HepG2 (cell line): ENCODE data around the gene SLC25A47. TPM values are rescaled to one million over a fixed set of nuclear protein-coding genes. Genes with fewer than 3 reads are reported as not detected.
A peak's percentile ranks its signal among the peaks of the same experiment; 100 is the strongest.

ENCODE experiments used
- AGO2 ChIP-seq: fragments of 200-400 bp; formaldehyde crosslinking; optimal IDR thresholded peaks from 2 replicates; pipeline ENCODE3; 2017; ENCODE audit warnings: mild to moderate bottlenecking, low read depth, low read length, moderate library complexity
- BRD4 ChIP-seq: sonication (generic); formaldehyde crosslinking; IDR thresholded peaks from 2 replicates; pipeline ENCODE4 v1.4.0; 2020; ENCODE audit warnings: missing genetic modification reagents
- CBFB ChIP-seq: sonication (generic); formaldehyde crosslinking; IDR thresholded peaks from 2 replicates; pipeline ENCODE4 v1.4.0; 2020; ENCODE audit warnings: missing genetic modification reagents
- CBX1 ChIP-seq: IDR thresholded peaks from one replicate; pipeline ENCODE4 v1.6.1; 2016; ENCODE audit warnings: antibody characterized with exemption, low read depth
- GTF3A ChIP-seq: sonication (generic); formaldehyde crosslinking; conservative IDR thresholded peaks from 2 replicates; pipeline ENCODE4 v1.4.0; 2020; ENCODE audit warnings: mild to moderate bottlenecking, missing genetic modification reagents
- ZKSCAN5 ChIP-seq: sonication (generic); formaldehyde crosslinking; IDR thresholded peaks from 2 replicates; pipeline ENCODE4 v1.5.1; 2020; ENCODE audit warnings: mild to moderate bottlenecking, missing genetic modification reagents
- ZNF33A ChIP-seq: sonication (generic); formaldehyde crosslinking; IDR thresholded peaks from 2 replicates; pipeline ENCODE4 v1.5.1; 2020; ENCODE audit warnings: missing genetic modification reagents, mild to moderate bottlenecking, moderate library complexity, borderline replicate concordance
- ZNF614 ChIP-seq: IDR thresholded peaks from 2 replicates; pipeline ENCODE4 v1.6.1; 2018; ENCODE audit warnings: missing biosample characterization, missing genetic modification reagents, inconsistent platforms, borderline replicate concordance
- ZNF878 ChIP-seq: sonication (generic); formaldehyde crosslinking; IDR thresholded peaks from 2 replicates; pipeline ENCODE4 v1.8.1; 2023; ENCODE audit warnings: mild to moderate bottlenecking, missing genetic modification reagents, moderate library complexity
- ZNF883 ChIP-seq: sonication (generic); formaldehyde crosslinking; IDR thresholded peaks from 2 replicates; pipeline ENCODE4 v1.5.1; 2020; ENCODE audit warnings: mild to moderate bottlenecking, missing genetic modification reagents; ENCODE audit errors: not compliant biosample characterization
- polyA plus RNA-seq, 8 experiments: library from polyadenylated mRNA; depleted of rRNA in 3 of 8; stranded (reverse) in 7 of 8; unstranded in 1 of 8; fragments of >200 nt; fragmentation: Illumina TruSeq in 4 of 8; extraction: Trizol in 4 of 8; gene quantifications; 2 replicates each; pipeline versions ENCODE4 v1.2.1 to v1.2.3, GENCODE V29; 2011 to 2016; ENCODE audit warnings: low read depth in 4 of 8, missing spikeins in 1 of 8, mixed read lengths in 1 of 8; ENCODE audit not compliant: insufficient read depth in 1 of 8
- total RNA-seq, 5 experiments: library from RNA; depleted of rRNA; stranded (reverse); fragments of >200 nt; fragmentation: Illumina TruSeq; extraction: Trizol; gene quantifications; 2 replicates each; pipeline ENCODE4 v1.2.3, GENCODE V29; 2016; ENCODE audit warnings: low read depth in 1 of 5
- TF ChIP-seq, protein P1 (sequence below): sonication (generic); formaldehyde crosslinking; IDR thresholded peaks from 2 replicates; pipeline ENCODE4 v1.5.0; 2020; ENCODE audit warnings: mild to moderate bottlenecking, missing genetic modification reagents, borderline replicate concordance
- TF ChIP-seq, protein P2 (sequence below): conservative IDR thresholded peaks from 2 replicates; pipeline ENCODE4 v1.6.1; 2018; ENCODE audit warnings: missing genetic modification reagents
- TF ChIP-seq, protein P3 (sequence below): sonication (generic); formaldehyde crosslinking; conservative IDR thresholded peaks from 2 replicates; pipeline ENCODE4 v1.4.0; 2020; ENCODE audit warnings: missing genetic modification reagents
- TF ChIP-seq, protein P4 (sequence below): sonication (generic); formaldehyde crosslinking; IDR thresholded peaks from 2 replicates; pipeline ENCODE4 v1.5.0; 2020; ENCODE audit warnings: missing genetic modification reagents
- TF ChIP-seq, protein P5 (sequence below): sonication (generic); formaldehyde crosslinking; IDR thresholded peaks from 2 replicates; pipeline ENCODE4 v1.8.0; 2022; ENCODE audit warnings: missing genetic modification reagents, low read depth, mild to moderate bottlenecking, borderline replicate concordance

The SLC25A47 gene
- total and polyA plus RNA-seq, 2 of the 13 experiments (the other 11 are each of a cell fraction or from before 2014, with no cell fraction given): 1.0 to 1.7 TPM

DNA sequence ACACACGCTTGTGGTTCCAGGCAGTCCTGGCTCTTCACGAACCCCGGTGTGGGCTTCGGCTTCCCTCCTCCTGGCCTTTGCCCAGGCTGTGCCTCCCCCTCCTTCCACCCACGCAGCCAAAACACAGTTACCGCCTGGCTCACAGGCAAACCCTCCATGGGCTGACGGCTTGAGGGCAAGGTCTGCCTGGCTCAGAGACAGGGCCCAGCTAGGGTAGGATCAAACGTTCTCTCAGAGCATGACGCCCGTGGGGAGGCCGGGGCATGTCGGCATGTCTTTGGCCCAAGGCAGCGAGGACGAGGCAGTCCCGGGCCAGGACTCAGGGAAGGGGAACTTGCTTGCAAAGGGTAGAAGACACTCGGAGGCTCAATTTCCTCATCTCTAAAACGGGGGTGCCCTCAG is 2.1 kb downstream of the SLC25A47 start (continued):
- TF ChIP-seq, protein P1, sequence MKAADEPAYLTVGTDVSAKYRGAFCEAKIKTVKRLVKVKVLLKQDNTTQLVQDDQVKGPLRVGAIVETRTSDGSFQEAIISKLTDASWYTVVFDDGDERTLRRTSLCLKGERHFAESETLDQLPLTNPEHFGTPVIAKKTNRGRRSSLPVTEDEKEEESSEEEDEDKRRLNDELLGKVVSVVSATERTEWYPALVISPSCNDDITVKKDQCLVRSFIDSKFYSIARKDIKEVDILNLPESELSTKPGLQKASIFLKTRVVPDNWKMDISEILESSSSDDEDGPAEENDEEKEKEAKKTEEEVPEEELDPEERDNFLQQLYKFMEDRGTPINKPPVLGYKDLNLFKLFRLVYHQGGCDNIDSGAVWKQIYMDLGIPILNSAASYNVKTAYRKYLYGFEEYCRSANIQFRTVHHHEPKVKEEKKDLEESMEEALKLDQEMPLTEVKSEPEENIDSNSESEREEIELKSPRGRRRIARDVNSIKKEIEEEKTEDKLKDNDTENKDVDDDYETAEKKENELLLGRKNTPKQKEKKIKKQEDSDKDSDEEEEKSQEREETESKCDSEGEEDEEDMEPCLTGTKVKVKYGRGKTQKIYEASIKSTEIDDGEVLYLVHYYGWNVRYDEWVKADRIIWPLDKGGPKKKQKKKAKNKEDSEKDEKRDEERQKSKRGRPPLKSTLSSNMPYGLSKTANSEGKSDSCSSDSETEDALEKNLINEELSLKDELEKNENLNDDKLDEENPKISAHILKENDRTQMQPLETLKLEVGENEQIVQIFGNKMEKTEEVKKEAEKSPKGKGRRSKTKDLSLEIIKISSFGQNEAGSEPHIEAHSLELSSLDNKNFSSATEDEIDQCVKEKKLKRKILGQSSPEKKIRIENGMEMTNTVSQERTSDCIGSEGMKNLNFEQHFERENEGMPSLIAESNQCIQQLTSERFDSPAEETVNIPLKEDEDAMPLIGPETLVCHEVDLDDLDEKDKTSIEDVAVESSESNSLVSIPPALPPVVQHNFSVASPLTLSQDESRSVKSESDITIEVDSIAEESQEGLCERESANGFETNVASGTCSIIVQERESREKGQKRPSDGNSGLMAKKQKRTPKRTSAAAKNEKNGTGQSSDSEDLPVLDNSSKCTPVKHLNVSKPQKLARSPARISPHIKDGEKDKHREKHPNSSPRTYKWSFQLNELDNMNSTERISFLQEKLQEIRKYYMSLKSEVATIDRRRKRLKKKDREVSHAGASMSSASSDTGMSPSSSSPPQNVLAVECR (CRISPR knock-in tag): peak; percentile 41; the same call in 1 of the 2 replicates
- TF ChIP-seq, protein P2, sequence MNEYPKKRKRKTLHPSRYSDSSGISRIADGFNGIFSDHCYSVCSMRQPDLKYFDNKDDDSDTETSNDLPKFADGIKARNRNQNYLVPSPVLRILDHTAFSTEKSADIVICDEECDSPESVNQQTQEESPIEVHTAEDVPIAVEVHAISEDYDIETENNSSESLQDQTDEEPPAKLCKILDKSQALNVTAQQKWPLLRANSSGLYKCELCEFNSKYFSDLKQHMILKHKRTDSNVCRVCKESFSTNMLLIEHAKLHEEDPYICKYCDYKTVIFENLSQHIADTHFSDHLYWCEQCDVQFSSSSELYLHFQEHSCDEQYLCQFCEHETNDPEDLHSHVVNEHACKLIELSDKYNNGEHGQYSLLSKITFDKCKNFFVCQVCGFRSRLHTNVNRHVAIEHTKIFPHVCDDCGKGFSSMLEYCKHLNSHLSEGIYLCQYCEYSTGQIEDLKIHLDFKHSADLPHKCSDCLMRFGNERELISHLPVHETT (CRISPR knock-in tag): no peak
- TF ChIP-seq AGO2: no peak
- peak; percentile 70; the same call in 1 of the 2 replicates for TF ChIP-seq BRD4
- TF ChIP-seq CBFB (CRISPR knock-in tag): no peak
- no peak for TF ChIP-seq ZNF878 (CRISPR knock-in tag)
- TF ChIP-seq, protein P3, sequence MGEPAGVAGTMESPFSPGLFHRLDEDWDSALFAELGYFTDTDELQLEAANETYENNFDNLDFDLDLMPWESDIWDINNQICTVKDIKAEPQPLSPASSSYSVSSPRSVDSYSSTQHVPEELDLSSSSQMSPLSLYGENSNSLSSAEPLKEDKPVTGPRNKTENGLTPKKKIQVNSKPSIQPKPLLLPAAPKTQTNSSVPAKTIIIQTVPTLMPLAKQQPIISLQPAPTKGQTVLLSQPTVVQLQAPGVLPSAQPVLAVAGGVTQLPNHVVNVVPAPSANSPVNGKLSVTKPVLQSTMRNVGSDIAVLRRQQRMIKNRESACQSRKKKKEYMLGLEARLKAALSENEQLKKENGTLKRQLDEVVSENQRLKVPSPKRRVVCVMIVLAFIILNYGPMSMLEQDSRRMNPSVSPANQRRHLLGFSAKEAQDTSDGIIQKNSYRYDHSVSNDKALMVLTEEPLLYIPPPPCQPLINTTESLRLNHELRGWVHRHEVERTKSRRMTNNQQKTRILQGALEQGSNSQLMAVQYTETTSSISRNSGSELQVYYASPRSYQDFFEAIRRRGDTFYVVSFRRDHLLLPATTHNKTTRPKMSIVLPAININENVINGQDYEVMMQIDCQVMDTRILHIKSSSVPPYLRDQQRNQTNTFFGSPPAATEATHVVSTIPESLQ (CRISPR knock-in tag): no peak
- TF ChIP-seq ZNF33A (CRISPR knock-in tag): no peak
- no peak for TF ChIP-seq CBX1
- TF ChIP-seq ZNF883 (CRISPR knock-in tag): no peak
- TF ChIP-seq, protein P4, sequence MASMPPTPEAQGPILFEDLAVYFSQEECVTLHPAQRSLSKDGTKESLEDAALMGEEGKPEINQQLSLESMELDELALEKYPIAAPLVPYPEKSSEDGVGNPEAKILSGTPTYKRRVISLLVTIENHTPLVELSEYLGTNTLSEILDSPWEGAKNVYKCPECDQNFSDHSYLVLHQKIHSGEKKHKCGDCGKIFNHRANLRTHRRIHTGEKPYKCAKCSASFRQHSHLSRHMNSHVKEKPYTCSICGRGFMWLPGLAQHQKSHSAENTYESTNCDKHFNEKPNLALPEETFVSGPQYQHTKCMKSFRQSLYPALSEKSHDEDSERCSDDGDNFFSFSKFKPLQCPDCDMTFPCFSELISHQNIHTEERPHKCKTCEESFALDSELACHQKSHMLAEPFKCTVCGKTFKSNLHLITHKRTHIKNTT (CRISPR knock-in tag): no peak
- TF ChIP-seq ZNF614: no peak
- no peak for TF ChIP-seq GTF3A (CRISPR knock-in tag)
- TF ChIP-seq, protein P5, sequence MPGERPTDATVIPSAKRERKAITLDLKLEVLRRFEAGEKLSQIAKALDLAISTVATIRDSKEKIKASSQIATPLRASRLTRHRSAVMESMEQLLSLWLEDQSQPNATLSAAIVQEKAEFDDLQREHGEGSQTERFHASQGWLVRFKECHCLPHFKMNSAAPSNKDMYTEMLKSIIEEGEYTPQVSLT (CRISPR knock-in tag): no peak
- TF ChIP-seq ZKSCAN5 (CRISPR knock-in tag): no peak
